ENCODE results near the gene FXYD5. TPM values are rescaled to one million over a fixed set of nuclear protein-coding genes. Genes with fewer than 3 reads are reported as not detected.

FXYD5 gene
- total and polyA plus RNA-seq, 4 donors, result 2.2 to 22.0 (median 7.3) TPM

GRCh38 chr19:35181387-35181786 is 26.9 kb downstream of the FXYD5 start:
- H3K27me3 ChIP-seq (ENCODE audit: control insufficient read depth in 4 of 4, insufficient read depth in 4 of 4, low read length in 3 of 4), result no peaks in the 10 kb centered on the region
- H3K4me3 ChIP-seq (ENCODE audit: low read depth in 1 of 3, low read length in 3 of 3), result no peak overlapping the region
- no peak for TF ChIP-seq YY1 (IDR thresholded peaks at IDR 0.05)
- TF ChIP-seq EGR1 (IDR thresholded peaks at IDR 0.05; ENCODE audit: low read depth in 2 of 2), result no peak
- TF ChIP-seq RXRA (IDR thresholded peaks at IDR 0.05), result no peak
- TF ChIP-seq SP1 (IDR thresholded peaks at IDR 0.05), result no peak
- TF ChIP-seq RAD21 (IDR thresholded peaks at IDR 0.05), result no peak
- no peak for TF ChIP-seq JUND (IDR thresholded peaks at IDR 0.05)
- no peak for TF ChIP-seq ZBTB33 (IDR thresholded peaks at IDR 0.05)
- no peak for TF ChIP-seq FOXA2 (IDR thresholded peaks at IDR 0.05)
- H3K9me3 ChIP-seq (ENCODE audit: control insufficient read depth in 4 of 4, low read length in 3 of 4), result no peaks in the 10 kb centered on the region
- no peak overlapping the region for H3K9ac ChIP-seq (ENCODE audit: low read depth in 1 of 2, low read length in 2 of 2)
- no peaks in the 10 kb centered on the region for H3K36me3 ChIP-seq (ENCODE audit: control insufficient read depth in 4 of 4, insufficient read depth in 3 of 4, low read depth in 1 of 4, low read length in 3 of 4)
- H3K27ac ChIP-seq (ENCODE audit: low read depth in 1 of 2, low read length in 2 of 2), result no peak overlapping the region
- H3K4me1 ChIP-seq (ENCODE audit: control insufficient read depth in 4 of 4, insufficient read depth in 4 of 4, low read length in 3 of 4), result no peaks in the 10 kb centered on the region
- 95% methylated on average over 1 of the region's 1 CpG for WGBS
- no peak for DNase-seq (ENCODE audit: low spot score)

- no peak overlapping the region for H3K27ac ChIP-seq (ENCODE audit: low read depth in 1 of 2, low read length in 2 of 2)
- no peaks in the 10 kb centered on the region for H3K36me3 ChIP-seq (ENCODE audit: control insufficient read depth in 4 of 4, insufficient read depth in 3 of 4, low read depth in 1 of 4, low read length in 3 of 4)
- H3K27me3 ChIP-seq (ENCODE audit: control insufficient read depth in 4 of 4, insufficient read depth in 4 of 4, low read length in 3 of 4), result no peaks in the 10 kb centered on the region
- H3K4me1 ChIP-seq (ENCODE audit: control insufficient read depth in 4 of 4, insufficient read depth in 4 of 4, low read length in 3 of 4), result no peaks in the 10 kb centered on the region
- DNase-seq (ENCODE audit: low spot score), result no peak
- no peak overlapping the region for H3K9ac ChIP-seq (ENCODE audit: low read depth in 1 of 2, low read length in 2 of 2)
- WGBS, result 96% methylated on average over 1 of the region's 1 CpG
- H3K4me3 ChIP-seq (ENCODE audit: low read depth in 1 of 3, low read length in 3 of 3), result no peak overlapping the region
- TF ChIP-seq HNF4G (IDR thresholded peaks at IDR 0.05) (no peak), ATF3 (IDR thresholded peaks at IDR 0.05) (no peak), SP1 (IDR thresholded peaks at IDR 0.05) (no peak), YY1 (IDR thresholded peaks at IDR 0.05) (no peak), HNF4A (conservative IDR thresholded peaks at IDR 0.05) (no peak), MAX (IDR thresholded peaks at IDR 0.05) (no peak), REST (IDR thresholded peaks at IDR 0.05) (no peak), ZBTB33 (IDR thresholded peaks at IDR 0.05) (no peak)
- H3K9me3 ChIP-seq (ENCODE audit: control insufficient read depth in 4 of 4, low read length in 3 of 4), result no peaks in the 10 kb centered on the region
Measured at GRCh38 chr19:35184267-35184666, 29.7 kb downstream of the FXYD5 start.

Data from liver (tissue), 9 donors.